HFF-Myc (cell line): Measurements from ENCODE around the gene POC1A.

ENCODE experiments used
- DNase-seq: peaks from one replicate; pipeline ENCODE4 v3.0.0-alpha.2; 2011; ENCODE audit warnings: low read depth; ENCODE audit errors: extremely low read depth
- H3K4me3 ChIP-seq: replicated peaks from 2 replicates; pipeline ENCODE4 v1.5.1; 2011; ENCODE audit warnings: low read depth, mild to moderate bottlenecking, control low read depth, low read length
- CTCF ChIP-seq: IDR thresholded peaks from 2 replicates; pipeline ENCODE4 v1.5.1; 2012; ENCODE audit warnings: mild to moderate bottlenecking, low read depth, low read length, control low read depth; ENCODE audit errors: missing control alignments

The POC1A gene

GRCh38 chr3:52092271-52092660 lies 62.0 kb downstream of the POC1A start:
- TF ChIP-seq CTCF, result no peak
- no peak overlapping the region for H3K4me3 ChIP-seq
- DNase-seq, result no peak

DNA sequence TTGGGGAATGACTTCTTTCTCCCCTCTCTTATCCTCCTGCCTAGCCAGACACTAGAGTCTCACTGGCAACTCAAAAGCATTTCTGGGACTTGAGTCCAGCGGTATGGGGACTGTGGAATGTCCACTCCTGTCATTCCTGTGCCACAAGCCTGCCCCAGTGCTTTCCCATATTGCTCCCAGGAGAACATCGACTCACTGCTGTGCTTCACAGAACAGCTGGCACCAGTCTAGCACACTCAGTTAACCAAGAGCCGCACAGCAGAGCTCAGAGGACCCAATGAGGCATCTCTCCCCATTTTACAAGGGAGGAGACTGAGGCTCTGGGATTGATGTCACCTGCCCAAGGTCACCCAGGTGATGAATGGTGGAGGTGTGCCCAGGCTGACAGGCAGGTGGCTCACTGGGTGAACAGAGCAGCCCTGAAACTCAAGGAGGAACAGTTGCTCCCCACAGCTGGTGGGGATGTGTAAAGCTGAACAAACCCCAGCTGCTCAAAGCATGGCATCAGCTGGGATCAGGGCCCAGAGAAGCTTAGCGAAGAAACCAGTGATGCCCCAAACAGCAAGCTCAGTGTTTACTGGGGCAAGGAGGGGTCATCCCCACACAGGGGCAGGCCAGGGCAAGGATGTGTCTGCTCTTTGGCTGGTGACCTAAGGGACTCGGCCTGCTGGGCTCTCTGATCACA lies 62.5 kb downstream of the POC1A start:
- no peak for TF ChIP-seq CTCF
- H3K4me3 ChIP-seq, result no peak overlapping the region
- no peak for DNase-seq

GRCh38 chr3:52090933-52091468 lies 63.2 kb downstream of the POC1A start:
- H3K4me3 ChIP-seq, result no peak overlapping the region
- TF ChIP-seq CTCF, result no peak
- no peak for DNase-seq

- no peak overlapping the region for H3K4me3 ChIP-seq
- DNase-seq, result peak; percentile 80
- no peak for TF ChIP-seq CTCF
These were observed 63.9 kb downstream of the POC1A start for GRCh38 chr3:52090131-52090932.

DNA sequence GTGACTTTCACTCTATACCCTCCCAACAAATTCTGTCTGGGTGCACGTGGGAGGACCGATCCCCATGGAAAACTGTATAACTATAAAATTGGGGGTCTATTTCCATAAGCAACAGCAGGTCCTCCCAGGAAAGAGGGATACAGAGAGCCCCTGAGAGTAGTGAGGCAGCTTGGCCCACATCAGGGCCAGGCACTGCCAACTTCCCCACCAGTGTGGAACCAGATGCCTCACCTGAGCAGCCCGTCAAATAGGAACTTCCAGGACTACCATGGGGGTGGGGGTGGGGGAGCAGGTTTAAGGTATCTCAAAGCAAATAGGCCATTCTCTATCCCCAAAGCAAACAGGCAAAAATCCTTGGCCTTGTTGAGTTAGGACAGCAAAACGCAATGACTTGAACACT lies 64.5 kb downstream of the POC1A start:
- no peak for TF ChIP-seq CTCF
- DNase-seq, result no peak
- no peak overlapping the region for H3K4me3 ChIP-seq

- H3K4me3 ChIP-seq, result no peak overlapping the region
- TF ChIP-seq CTCF, result no peak
- peak; percentile 52 for DNase-seq
These were observed 65.5 kb downstream of the POC1A start for GRCh38 chr3:52088445-52089367.
